ENCODE data around the gene AGO3. TPM values are rescaled to one million over a fixed set of nuclear protein-coding genes. Genes with fewer than 3 reads are reported as not detected.

Gene AGO3
- total and polyA plus RNA-seq, 2 of the 13 experiments (the other 11 are each of a cell fraction or from before 2014, with no cell fraction given) = 21.2 to 27.1 TPM

DNA sequence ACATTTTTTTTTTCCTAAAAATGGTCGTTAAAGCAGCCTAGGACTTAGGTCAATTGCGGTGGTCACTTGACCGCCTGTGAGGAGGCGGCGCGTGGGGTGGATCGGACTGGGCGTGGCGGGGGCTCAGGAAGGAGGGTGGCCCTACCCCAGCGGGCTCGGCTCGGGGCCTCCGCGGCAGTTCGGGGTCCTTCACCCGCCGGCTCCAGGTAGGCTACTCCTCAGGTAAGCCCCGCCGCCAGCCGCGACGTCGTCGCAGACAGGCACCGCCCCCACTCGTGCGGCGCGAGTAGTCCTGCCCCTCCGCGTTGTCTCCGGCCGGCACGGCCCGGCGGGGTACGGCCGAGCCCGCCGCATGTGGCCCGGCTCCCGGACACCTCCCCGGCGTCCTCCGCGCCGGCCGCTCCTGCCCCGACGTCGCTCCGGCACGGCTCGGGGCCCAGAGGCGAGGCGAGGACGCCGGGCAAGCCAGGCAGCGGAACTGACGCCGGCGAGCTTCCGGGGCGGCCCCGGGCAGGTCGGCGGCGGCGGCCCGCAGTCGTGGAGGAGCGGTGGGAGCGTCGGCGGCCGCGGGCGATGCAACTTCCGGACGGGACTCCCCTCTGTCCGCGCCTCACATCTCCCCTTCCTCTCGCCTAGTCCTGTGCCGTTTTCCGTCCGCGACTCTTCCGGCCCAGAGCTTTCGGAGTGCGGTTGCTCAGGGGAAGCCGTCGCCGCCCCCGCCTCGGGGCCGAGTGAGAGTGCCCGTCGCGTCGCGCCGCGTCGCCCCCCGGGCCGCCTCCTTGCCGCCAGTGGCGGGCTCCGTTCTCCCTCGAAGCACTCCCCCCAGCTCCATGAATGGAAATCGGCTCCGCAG, at the start of gene AGO3 (continued):
- TF ChIP-seq ZNF616 (CRISPR knock-in tag; IDR thresholded peaks at IDR 0.05; ENCODE audit: low read depth) = peak; percentile 74; the same call in 1 of the 2 replicates
- TF ChIP-seq ZBTB26 (CRISPR knock-in tag; IDR thresholded peaks at IDR 0.05; ENCODE audit: borderline replicate concordance) = 0 out of 2 replicates have a peak, but pooled peaks have one; percentile 17
- peak; percentile 22; the same call in 1 of the 2 replicates for TF ChIP-seq SNAPC2 (CRISPR knock-in tag; IDR thresholded peaks at IDR 0.05)
- TF ChIP-seq ZNF790 (CRISPR knock-in tag; IDR thresholded peaks at IDR 0.05; ENCODE audit: borderline replicate concordance) = 0 out of 2 replicates have a peak, but pooled peaks have one; percentile 29
- TF ChIP-seq PHF20 (CRISPR knock-in tag; IDR thresholded peaks at IDR 0.05) = peak; percentile 92
- TF ChIP-seq NFYC (CRISPR knock-in tag; IDR thresholded peaks at IDR 0.05) = no peak
- TF ChIP-seq ZC3H13 (CRISPR knock-in tag; IDR thresholded peaks at IDR 0.05) = peak; percentile 85; the same call in 1 of the 2 replicates
- TF ChIP-seq SNAPC4 (CRISPR knock-in tag; IDR thresholded peaks at IDR 0.05) = no peak
- TF ChIP-seq RARA (CRISPR knock-in tag; IDR thresholded peaks at IDR 0.05) = 0 out of 2 replicates have a peak, but pooled peaks have one; percentile 7
